Epithelial cell of prostate (primary cell): ENCODE data around the gene MIX23.

Experiments used
- DNase-seq: peaks from one replicate; pipeline ENCODE4 v3.0.0-alpha.2; 2011; ENCODE audit warnings: low read depth, low spot score
- H3K27ac ChIP-seq: fragments of 450-650 bp; 2 replicates; pipeline ENCODE4 v1.5.1; 2017; ENCODE audit warnings: mild to moderate bottlenecking

The MIX23 gene

DNA sequence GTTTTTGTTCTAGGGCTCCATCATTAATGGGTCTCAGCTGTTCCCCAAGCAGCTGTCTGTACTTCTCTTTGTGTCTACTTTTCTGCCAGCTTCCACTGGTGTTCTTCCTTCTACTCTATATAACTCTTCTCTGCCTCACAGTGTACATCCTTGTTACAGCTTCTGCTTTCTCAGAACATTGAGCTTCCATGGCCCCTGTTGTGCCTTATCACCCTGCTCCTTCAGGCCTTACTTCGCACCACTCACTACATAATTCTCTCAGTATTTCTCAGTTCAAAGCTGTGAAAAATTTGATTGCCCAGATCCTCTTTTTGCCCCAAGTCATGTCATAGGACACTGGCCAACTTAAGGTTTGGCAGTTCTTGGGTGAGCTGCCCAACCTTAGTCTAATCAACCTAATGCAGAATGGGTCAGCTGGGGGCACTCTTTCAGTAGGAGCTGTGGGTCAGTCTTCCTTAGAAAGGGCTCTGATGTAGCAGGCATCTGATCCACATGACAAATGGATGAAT is 29.1 kb downstream of the MIX23 start:
- no peak for DNase-seq
- H3K27ac ChIP-seq = peak overlapping the region; percentile 65

DNA sequence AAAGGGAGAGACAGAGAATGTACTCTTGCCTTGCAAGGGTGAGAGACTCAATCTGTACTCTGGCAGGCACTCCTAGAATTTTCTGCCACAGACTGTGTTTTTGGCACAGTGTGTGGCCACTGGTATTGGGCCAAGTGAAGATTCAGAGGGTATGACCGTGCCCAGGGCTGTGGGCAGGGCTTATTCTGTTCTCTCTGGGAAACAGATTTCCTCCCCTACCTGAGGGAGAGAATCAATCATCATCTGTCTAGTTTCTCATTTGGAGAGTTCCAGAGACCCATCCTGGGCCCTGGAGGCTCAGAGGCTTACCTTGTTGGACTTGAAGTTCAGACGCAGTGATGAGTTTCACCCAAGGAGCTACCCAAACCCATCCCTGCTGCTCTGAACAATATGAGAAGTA is 29.8 kb downstream of the MIX23 start:
- no peak for DNase-seq
- peak overlapping the region; percentile 65 for H3K27ac ChIP-seq

DNA sequence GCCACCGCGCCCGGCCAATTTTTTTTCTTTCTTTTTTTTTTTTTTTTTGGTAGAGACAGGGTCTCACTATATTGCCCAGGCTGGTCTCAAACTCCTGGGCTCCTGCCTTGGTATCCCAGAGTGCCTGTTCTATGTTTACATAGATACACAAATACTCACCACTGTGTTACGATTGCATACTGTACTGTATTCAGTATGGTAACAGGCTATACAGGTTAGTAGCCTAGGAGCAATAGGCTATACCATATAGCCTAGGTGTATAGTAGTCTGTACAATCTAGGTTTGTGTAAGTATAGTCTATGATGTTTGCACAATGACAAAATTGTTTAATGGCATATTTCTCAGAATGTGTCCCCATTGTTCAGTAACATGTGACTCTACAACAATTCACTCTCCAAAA is 31.4 kb downstream of the MIX23 start:
- DNase-seq = no peak
- H3K27ac ChIP-seq = peak overlapping the region; percentile 65

DNA sequence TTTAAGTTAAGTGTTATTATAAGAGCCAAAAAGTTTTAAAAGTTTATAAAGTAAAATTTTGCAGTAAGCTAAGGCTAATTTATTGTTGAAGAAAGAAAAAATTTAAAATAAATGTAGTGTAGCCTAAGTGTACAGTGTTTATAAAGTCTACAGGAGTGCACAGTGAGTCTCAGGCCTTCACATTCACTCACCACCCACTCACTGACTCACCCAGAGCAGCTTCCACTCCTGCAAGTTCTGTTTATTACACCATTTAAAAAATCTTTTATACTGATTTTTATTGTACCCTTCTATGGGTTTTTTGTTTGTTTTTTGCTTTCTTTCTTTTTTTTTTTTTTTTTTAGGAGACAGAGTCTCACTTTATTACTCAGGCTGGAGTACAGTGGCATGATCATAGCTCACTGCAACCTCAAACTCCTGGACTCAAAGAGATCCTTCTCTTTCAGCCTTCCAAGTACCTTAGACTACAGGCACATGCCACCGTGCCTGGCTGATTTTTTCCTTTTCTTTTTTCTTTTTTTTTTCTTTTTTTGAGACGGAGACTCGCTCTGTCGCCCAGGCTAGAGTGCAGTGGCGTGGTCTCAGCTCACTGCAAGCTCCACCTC is 32.1 kb downstream of the MIX23 start:
- H3K27ac ChIP-seq = peak overlapping the region; percentile 65
- DNase-seq = no peak

DNA sequence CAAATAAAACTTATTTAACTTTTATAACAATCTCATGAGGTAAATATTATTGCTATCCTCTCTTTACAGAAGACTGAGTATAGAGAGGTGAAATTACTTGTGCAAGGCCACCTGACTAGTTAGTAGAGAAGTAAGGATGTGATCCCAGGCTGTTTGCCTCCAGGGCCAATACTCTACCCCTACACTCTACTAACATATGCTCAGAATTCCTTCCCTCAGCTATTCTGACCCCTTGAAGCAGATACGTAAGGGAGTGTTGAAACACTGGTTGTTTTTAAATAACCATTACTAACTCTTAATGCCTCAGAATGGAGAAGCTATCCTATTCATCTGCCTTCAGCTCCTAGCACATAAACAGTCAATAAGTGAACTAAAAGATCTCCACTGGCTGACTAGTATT is 33.9 kb downstream of the MIX23 start:
- H3K27ac ChIP-seq = no peak overlapping the region
- no peak for DNase-seq

DNA sequence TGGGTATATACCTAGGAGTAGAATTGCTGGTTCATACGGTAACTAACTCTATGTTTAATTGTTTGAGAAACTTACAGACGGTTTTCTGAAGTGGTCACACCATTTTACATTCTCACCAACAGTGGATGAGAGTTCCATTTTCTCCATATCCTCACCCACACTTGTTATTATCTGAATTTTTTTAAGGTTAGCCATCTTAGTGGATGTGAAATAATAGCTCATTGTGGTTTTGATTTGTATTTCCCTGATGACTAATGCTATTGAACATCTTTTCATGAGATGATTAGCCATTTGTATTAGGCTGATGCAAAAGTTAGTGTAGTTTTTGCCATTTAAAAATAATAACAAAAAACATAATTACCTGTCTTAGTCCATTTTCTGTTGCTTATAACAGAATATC is 39.4 kb downstream of the MIX23 start:
- DNase-seq = no peak
- peak overlapping the region; percentile 79 for H3K27ac ChIP-seq

DNA sequence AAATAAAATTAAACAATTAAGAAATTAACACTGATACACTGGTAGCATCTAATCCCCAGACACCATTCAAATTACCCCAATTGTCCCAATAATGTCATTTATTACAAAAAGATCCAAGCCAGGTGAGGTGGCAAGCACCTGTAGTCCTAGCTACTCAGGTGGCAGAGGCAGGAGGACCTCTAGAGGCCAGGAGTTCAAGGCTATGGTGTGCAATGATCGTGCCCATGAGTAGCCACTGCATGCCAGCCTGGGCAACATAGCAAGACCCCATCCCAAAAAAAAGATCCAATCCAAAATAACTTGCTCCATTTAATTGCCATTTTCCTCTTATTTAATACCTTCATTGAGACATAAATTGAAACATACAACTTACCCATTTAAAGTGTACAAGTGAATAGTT is 40.2 kb downstream of the MIX23 start:
- no peak for DNase-seq
- peak overlapping the region; percentile 79 for H3K27ac ChIP-seq

DNA sequence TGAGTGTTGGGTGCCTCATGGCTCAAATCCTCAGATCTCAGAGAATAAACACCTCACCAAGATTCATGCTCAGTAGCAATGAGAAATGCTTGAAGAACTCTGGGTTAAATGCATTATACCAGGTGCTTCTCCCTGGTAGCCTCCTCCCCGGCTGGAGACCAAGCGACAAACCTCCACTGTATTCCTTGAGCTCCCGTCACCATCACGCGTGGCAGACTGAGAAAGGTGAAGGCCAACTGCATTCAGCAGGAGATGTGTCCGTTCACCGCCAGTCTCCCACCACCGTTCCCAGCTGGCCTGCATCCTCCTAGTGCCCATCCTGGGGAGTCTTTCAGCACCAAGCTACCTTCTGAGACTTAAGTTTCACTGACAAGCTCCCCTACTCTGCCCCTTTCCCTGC is 50.5 kb downstream of the MIX23 start:
- peak overlapping the region; percentile 82 for H3K27ac ChIP-seq
- no peak for DNase-seq

DNA sequence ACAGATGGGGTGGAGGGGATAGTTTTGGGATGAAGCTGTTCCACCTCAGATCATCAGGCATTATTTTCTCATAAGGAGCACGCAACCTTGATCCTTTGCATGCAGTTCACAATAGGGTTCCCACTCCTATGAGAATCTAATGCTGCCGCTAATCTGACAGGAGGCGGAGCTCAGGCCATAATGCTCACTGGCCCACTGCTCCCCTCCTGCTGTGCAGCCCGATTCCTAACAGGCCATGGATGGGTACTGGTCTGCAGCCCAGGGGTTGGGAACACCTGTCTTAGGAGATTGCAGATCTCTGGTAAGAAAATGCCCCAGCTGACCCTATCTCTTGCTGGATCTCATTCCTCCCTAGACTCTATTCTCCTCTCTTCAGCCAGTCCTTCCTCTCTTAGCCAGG is 51.1 kb downstream of the MIX23 start:
- no peak for DNase-seq
- H3K27ac ChIP-seq = peak overlapping the region; percentile 82

DNA sequence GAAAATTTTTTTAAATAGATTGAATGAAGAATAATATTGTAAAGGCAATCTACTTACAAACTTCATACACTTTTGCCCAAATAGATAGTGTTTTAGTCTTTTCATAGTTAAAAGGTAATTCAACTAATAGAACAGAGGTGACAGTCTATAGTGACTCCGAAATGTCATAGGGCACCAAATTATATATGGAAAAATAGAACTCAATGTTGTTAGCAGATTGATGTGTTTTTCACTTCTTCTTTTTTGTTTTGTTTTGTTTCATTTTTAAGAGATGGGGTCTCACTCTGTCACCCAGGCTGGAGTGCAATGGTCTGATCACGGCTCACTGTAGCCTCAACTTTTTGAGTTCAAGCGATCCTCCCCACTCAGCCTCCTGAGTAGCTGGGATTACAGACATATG is 57.3 kb downstream of the MIX23 start:
- H3K27ac ChIP-seq = peak overlapping the region; percentile 82
- DNase-seq = no peak

DNA sequence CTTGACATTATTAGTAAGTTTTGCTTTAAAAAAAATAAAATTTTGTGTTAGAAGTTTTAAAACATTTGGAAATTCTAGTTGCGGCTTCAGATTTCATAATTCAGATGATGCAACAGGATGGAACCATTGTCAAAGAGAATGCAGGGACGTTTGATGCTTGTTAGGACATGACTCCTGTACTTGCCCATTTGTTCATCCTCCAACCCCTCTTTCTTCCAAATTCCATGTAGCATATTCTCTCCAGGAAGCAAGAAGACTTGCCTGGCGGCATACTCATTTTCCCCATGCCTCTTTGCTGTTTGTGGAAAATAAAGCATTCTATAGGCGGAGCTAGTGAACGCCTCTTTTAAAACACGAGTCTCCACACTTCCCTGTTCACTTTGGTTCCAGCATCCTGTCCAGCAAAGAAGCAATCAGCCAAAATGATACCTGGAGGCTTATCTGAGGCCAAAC is 58.1 kb downstream of the MIX23 start, which contains the start of gene CSTA:
CSTA (plus strand) TSS at position 378 of the 453 bp plus-strand sequence; CDS start at position 423, 45 bp downstream.
- peak; percentile 94 for DNase-seq
- H3K27ac ChIP-seq = peak within 1 kb of the TSS; percentile 82

DNA sequence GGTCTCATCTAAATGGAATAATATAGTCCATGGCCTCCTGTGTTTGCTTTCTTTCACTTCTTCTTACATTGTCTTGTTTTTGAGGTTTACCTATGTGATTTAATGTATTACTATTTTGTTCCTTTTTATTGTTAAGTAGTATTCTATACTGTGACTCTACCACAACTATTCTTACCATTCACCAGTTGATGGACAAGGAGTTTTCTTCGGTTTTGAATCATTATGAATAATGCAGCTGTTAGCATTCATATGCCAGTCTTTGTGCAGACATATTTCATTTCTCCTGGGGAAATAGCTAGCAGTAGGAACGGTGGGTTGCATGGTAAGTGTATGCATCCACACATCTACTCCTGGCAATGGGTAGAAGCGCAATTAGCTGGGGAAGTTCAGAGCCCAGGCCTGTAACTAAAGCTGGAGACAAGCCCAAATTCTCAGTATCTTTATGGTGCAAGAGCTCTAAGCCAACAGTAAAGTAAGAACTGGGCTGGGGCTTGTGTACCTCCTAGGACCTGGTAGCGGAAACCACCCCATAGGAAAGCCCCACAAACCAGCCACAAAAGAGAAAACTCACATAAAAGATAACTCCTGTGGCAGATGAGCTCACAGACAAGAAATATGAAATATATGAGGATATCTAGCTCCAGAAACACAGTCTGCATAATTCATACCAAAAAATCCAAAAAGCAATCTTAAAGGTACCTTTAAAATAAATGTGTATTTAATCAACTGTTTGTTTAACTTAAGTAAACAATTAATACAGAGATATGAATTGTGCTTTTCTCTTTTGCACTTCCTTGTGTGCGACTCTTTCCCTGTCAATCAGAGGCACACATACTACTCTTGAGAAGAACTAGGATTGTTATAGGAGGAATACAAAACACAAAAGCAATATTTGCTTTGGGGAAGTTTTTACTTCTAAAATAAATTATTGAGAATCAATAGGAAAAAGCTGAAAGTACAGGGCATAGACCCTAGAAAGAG is 60.6 kb downstream of the MIX23 start:
- DNase-seq = no peak
- H3K27ac ChIP-seq = peak overlapping the region; percentile 82

DNA sequence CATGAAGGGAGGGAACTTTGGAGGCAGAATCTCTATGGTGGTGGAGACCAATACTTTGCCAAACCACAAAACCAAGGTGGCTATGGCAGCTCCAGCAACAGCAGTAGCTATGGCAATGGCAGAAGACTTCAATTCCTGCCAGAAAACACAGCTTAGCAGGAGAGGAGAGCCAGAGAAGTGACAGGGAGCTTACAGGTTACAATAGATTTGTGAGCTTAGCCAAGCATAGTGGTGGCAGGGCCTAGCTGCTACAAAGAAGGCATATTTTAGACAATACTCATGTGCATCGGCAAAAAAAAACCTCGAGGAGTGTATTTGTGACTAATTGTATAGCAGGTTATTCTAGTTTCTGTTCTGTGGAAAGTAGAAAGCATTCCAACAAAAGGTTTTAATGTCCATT is 64.4 kb downstream of the MIX23 start:
- DNase-seq = peak; percentile 76
- peak overlapping the region; percentile 85 for H3K27ac ChIP-seq

DNA sequence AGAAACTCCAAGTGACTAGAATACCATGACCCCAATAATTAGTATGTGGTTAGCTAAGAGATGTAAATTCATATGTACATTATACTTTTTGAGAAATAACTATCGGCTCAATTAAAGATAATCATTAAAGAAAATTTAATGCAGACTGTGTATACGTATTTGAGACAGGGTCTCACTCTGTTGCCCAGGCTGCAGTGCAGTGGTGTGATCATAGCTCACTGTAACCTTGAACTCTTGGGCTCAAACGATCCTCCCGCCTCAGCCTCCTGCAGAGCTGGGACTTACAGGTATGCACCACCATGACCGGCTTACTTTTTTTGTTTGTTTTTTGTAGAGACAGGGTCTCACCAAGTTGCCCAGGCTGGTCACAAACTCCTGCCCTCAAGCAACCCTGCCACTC is 66.7 kb downstream of the MIX23 start:
- H3K27ac ChIP-seq = no peak overlapping the region
- DNase-seq = no peak

DNA sequence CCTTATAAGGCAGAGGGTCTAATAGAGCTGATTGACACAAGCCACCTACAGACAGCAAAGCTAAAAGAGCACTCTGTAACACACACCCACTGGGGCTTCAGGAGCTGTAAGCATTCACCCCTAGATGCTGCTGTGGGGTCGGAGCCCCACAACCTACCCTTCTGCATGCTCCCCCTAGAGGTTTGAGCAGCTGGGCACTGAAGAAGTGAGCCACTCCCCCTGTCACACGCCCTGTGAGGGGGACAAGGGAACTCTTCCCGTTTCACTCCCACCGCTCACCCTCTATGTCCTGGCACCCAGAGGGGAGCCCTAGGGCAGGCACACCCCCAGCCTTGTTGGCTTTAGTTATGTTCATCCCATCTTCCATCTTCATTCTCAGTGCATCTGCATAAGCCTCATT is 67.4 kb downstream of the MIX23 start:
- peak overlapping the region; percentile 92 for H3K27ac ChIP-seq
- DNase-seq = no peak

DNA sequence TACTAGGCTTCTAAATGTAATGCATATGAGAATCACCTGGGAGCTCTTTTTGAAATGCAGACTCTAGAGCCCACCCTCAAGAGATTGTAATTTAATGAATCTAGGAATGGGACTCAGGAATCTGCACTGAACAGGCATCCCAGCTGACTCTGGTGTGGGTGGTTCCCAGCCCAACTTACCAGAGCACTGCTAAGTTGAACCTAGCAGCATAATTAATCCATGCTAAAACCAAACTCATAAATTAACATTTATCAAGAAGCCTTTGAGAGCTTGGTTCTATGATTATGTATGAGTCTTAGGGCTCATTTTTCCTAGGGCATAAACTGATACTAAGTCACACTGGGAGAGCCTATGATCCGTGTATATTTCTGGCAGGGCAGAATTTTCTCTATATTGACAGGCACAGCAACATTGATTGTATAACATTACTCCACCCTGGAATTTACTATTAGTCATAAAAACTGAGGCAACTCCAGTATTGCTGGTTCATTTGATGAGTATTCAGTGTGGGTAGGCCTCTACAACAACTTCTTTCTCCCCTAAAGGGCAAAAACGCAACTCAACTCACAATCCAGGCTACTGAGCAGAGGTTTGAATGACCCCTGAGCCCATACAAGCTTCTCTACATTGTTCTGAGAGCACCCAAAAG is 68.7 kb downstream of the MIX23 start:
- H3K27ac ChIP-seq = peak overlapping the region; percentile 92
- DNase-seq = peak; percentile 58

DNA sequence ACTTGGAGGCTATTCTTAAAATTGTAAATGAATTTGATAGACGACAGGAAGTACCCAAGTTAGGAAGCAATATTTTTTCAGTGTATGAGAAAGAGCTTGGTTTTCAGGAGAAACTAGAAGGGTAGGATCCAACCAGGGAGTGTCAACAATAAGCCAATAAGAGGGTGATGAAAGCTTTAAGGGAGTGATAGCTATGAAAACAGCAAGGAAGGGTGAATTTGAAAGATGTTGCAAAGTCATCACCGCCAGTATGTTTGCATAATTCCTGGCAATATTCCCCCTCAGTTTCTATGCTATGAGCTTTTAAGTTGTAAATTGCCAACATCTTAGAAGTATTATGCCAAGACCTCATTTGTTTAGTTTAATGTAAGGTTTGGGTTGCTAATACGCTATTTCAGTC is 69.8 kb downstream of the MIX23 start:
- no peak for DNase-seq
- peak overlapping the region; percentile 92 for H3K27ac ChIP-seq

DNA sequence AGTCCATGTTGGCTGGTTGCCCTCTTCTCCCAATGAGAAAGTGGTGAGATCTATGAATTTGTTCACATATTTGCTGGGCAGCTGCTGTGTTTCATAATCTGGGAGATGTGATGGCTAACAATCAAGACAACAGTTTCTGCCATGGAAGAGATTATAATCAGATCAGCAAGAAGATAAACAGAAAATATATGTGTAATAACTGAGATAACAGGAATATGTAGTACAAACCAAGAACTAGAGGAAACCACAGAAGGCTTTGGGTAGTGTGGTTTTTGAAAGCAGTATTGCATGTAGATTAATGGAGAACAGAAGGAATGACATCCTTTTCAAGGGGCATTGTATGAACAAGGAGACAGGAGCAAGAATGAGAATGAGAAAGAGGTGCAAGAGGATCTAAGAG is 70.2 kb downstream of the MIX23 start:
- peak overlapping the region; percentile 92 for H3K27ac ChIP-seq
- no peak for DNase-seq

DNA sequence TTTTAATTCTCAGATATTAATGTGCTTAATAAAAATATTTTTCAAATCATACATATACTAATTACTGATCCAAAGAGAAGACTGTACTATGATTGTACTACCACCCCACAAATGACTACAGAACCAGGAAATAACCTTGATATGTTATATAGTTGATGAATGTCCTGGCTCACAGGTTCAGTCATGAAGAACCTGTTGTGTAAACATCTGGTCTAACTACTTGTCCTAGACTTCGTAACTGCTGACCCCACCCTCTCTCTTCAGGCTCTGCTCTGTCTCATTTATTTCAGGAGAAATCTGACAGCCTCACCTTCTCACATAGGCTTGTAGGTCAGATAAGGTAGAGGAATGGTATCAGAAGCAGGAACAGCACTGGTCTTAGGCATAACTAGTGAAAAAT is 72.7 kb downstream of the MIX23 start:
- H3K27ac ChIP-seq = peak overlapping the region; percentile 67
- DNase-seq = peak; percentile 85
